ENCODE measurements around the gene HADHA. TPM values are rescaled to one million over a fixed set of nuclear protein-coding genes. Genes with fewer than 3 reads are reported as not detected.

Gene HADHA
- polyA plus RNA-seq, 1 donor from 2014 or later = 40.0 TPM

GRCh38 chr2:26203906-26204305 is 40.5 kb downstream of the HADHA start:
- H3F3A ChIP-seq (ENCODE audit: insufficient read depth, low read length, poor library complexity, severe bottlenecking) = no peaks in the 10 kb centered on the region
- no peak overlapping the region for H3K4me3 ChIP-seq (ENCODE audit: low read length)
- H4K20me1 ChIP-seq (ENCODE audit: insufficient read depth) = no peaks in the 10 kb centered on the region
- no peaks in the 10 kb centered on the region for H3K9me2 ChIP-seq (ENCODE audit: insufficient read depth, low read length)
- H3K36me3 ChIP-seq (ENCODE audit: insufficient read depth, low read length) = peaks cover 5% of the 10 kb centered on the region
- no peak overlapping the region for H3K27ac ChIP-seq (ENCODE audit: low read length)
- no peak overlapping the region for H2AFZ ChIP-seq (ENCODE audit: low read depth, low read length)
- no peaks in the 10 kb centered on the region for H3K27me3 ChIP-seq (ENCODE audit: insufficient read depth, low read depth, low read length)
- no peak overlapping the region for H3K4me2 ChIP-seq (ENCODE audit: low read length)
- H3K9me3 ChIP-seq (ENCODE audit: low read length) = no peaks in the 10 kb centered on the region
- H3K9ac ChIP-seq (ENCODE audit: low read length) = no peak overlapping the region
- TF ChIP-seq MXI1 (conservative IDR thresholded peaks at IDR 0.05; ENCODE audit: poor library complexity, severe bottlenecking) (no peak), REST (IDR thresholded peaks at IDR 0.05; ENCODE audit: borderline replicate concordance) (no peak), POLR2AphosphoS5 (IDR thresholded peaks at IDR 0.05) (no peak), SMC3 (conservative IDR thresholded peaks at IDR 0.05; ENCODE audit: poor library complexity) (no peak), EZH2 (IDR thresholded peaks at IDR 0.05; ENCODE audit: borderline replicate concordance, insufficient read depth, low read length, poor library complexity, severe bottlenecking) (no peak), CTCF (IDR thresholded peaks at IDR 0.05; ENCODE audit: poor library complexity, severe bottlenecking) (no peak), EP300 (conservative IDR thresholded peaks at IDR 0.05; ENCODE audit: poor library complexity, severe bottlenecking) (no peak), TAF1 (IDR thresholded peaks at IDR 0.05; ENCODE audit: low read depth) (no peak), RAD21 (conservative IDR thresholded peaks at IDR 0.05) (no peak)
- no peaks in the 10 kb centered on the region for H3K79me2 ChIP-seq (replicated peaks; ENCODE audit: insufficient read depth, low read length)

- H4K20me1 ChIP-seq (ENCODE audit: insufficient read depth) = no peaks in the 10 kb centered on the region
These were observed 41.4 kb downstream of the HADHA start for GRCh38 chr2:26202981-26203490.

More at GRCh38 chr2:26202981-26203490, 41.4 kb downstream of the HADHA start:
- H3K27me3 ChIP-seq (ENCODE audit: insufficient read depth, low read depth, low read length) = no peaks in the 10 kb centered on the region
- H3K27ac ChIP-seq (ENCODE audit: low read length) = no peak overlapping the region
- H3K4me2 ChIP-seq (ENCODE audit: low read length) = no peak overlapping the region
- H2AFZ ChIP-seq (ENCODE audit: low read depth, low read length) = no peak overlapping the region
- H3K9me3 ChIP-seq (ENCODE audit: low read length) = no peaks in the 10 kb centered on the region
- peaks cover 5% of the 10 kb centered on the region for H3K36me3 ChIP-seq (ENCODE audit: insufficient read depth, low read length)
- H3K4me3 ChIP-seq (ENCODE audit: low read length) = no peak overlapping the region
- H3F3A ChIP-seq (ENCODE audit: insufficient read depth, low read length, poor library complexity, severe bottlenecking) = no peaks in the 10 kb centered on the region
- no peaks in the 10 kb centered on the region for H3K9me2 ChIP-seq (ENCODE audit: insufficient read depth, low read length)
- no peak for TF ChIP-seq SMC3 (conservative IDR thresholded peaks at IDR 0.05; ENCODE audit: poor library complexity)
- TF ChIP-seq EZH2 (IDR thresholded peaks at IDR 0.05; ENCODE audit: borderline replicate concordance, insufficient read depth, low read length, poor library complexity, severe bottlenecking) = no peak
- TF ChIP-seq MXI1 (conservative IDR thresholded peaks at IDR 0.05; ENCODE audit: poor library complexity, severe bottlenecking) = no peak
- no peak for TF ChIP-seq EP300 (conservative IDR thresholded peaks at IDR 0.05; ENCODE audit: poor library complexity, severe bottlenecking)
- TF ChIP-seq CTCF (IDR thresholded peaks at IDR 0.05; ENCODE audit: poor library complexity, severe bottlenecking) = no peak
- TF ChIP-seq REST (IDR thresholded peaks at IDR 0.05; ENCODE audit: borderline replicate concordance) = no peak
- no peak for TF ChIP-seq POLR2AphosphoS5 (IDR thresholded peaks at IDR 0.05)
- TF ChIP-seq RAD21 (conservative IDR thresholded peaks at IDR 0.05) = no peak
- no peak for TF ChIP-seq TAF1 (IDR thresholded peaks at IDR 0.05; ENCODE audit: low read depth)
- no peaks in the 10 kb centered on the region for H3K79me2 ChIP-seq (replicated peaks; ENCODE audit: insufficient read depth, low read length)
- H3K9ac ChIP-seq (ENCODE audit: low read length) = no peak overlapping the region

All from neural cell (in vitro differentiated cells).